Measurements from ENCODE around the gene SNX27. TPM values are rescaled to one million over a fixed set of nuclear protein-coding genes. Genes with fewer than 3 reads are reported as not detected.

The SNX27 gene
- total and polyA plus RNA-seq, 2 experiments from 2014 or later = 40.6 to 59.7 TPM

- peaks cover 37% of the 10 kb centered on the region for H3K27me3 Mint-ChIP-seq (ENCODE audit: insufficient read depth, low read depth, poor library complexity)
- Histone ChIP-seq H3K36me3 (ENCODE audit: insufficient read depth) (no peaks in the 10 kb centered on the region), H3K79me2 (replicated peaks; ENCODE audit: insufficient read depth) (no peaks in the 10 kb centered on the region), H4K20me1 (replicated peaks; ENCODE audit: insufficient read depth) (0 out of 2 replicates have a peak, but pooled peaks cover 2% of the 10 kb centered on the region), H3K9me2 (ENCODE audit: insufficient read depth) (no peaks in the 10 kb centered on the region), H3F3A (replicated peaks; ENCODE audit: low read depth) (no peaks in the 10 kb centered on the region), H3K4me2 (no peak overlapping the region), H3K27ac (ENCODE audit: low read depth) (no peak overlapping the region), H3K4me3 (no peak overlapping the region), H3K4me1 (ENCODE audit: insufficient read depth) (peaks cover 30% of the 10 kb centered on the region), H2AFZ (no peak overlapping the region), H3K27me3 (ENCODE audit: insufficient read depth) (peaks cover 55% of the 10 kb centered on the region)
- no peak overlapping the region for H3K27ac Mint-ChIP-seq
- H3K4me1 Mint-ChIP-seq = peaks cover 32% of the 10 kb centered on the region
- no peak for DNase-seq (ENCODE audit: low spot score)
- ATAC-seq = no peak
- no peaks in the 10 kb centered on the region for H3K36me3 Mint-ChIP-seq (ENCODE audit: low read depth)
- no peak for TF ChIP-seq ZNF462 (CRISPR knock-in tag; IDR thresholded peaks at IDR 0.05)
- TF ChIP-seq NANOG (IDR thresholded peaks at IDR 0.05; ENCODE audit: borderline replicate concordance) = no peak
- TF ChIP-seq POLR2AphosphoS5 (IDR thresholded peaks at IDR 0.05; ENCODE audit: low read depth) = no peak
- no peak for TF ChIP-seq CTCF (conservative IDR thresholded peaks at IDR 0.05; ENCODE audit: low read depth in 2 of 2)
- TF ChIP-seq ETS1 (IDR thresholded peaks at IDR 0.05) = no peak
- no peak overlapping the region for H3K4me3 Mint-ChIP-seq
- no peaks in the 10 kb centered on the region for H3K9me3 Mint-ChIP-seq
These were observed 106.2 kb downstream of the SNX27 start for GRCh38 chr1:151718011-151718431.
